H9 (cell line): ENCODE results near the gene PPARGC1A. TPM values are rescaled to one million over a fixed set of nuclear protein-coding genes. Genes with fewer than 3 reads are reported as not detected.

Source experiments
- DNase-seq: peaks from one replicate; pipeline ENCODE4 v3.0.0-alpha.2; 2017
- H2AFZ ChIP-seq: one replicate; pipeline ENCODE4 v1.6.1; 2013; ENCODE audit warnings: mild to moderate bottlenecking, low read length, control low read depth, moderate library complexity
- H2AK5ac ChIP-seq: 2 replicates; pipeline ENCODE4 v1.6.1; 2013; ENCODE audit warnings: low read length, control low read depth, mixed read lengths; ENCODE audit not compliant: insufficient read length
- H2BK120ac ChIP-seq: one replicate; pipeline ENCODE4 v1.6.1; 2013; ENCODE audit warnings: low read depth, mild to moderate bottlenecking, low read length, control low read depth, inconsistent platforms; ENCODE audit not compliant: poor library complexity, severe bottlenecking
- H2BK12ac ChIP-seq: 2 replicates; pipeline ENCODE4 v1.6.1; 2013; ENCODE audit warnings: low read length, control low read depth, mixed read lengths, low read depth; ENCODE audit not compliant: insufficient read length
- H2BK15ac ChIP-seq: 2 replicates; pipeline ENCODE4 v1.6.1; 2013; ENCODE audit warnings: low read depth, low read length, control low read depth
- H2BK20ac ChIP-seq: one replicate; pipeline ENCODE4 v1.6.1; 2013; ENCODE audit warnings: low read depth, mild to moderate bottlenecking, low read length, control low read depth, inconsistent platforms; ENCODE audit not compliant: poor library complexity, severe bottlenecking
- H2BK5ac ChIP-seq: 2 replicates; pipeline ENCODE4 v1.6.1; 2013; ENCODE audit warnings: low read length, control low read depth, mixed read lengths; ENCODE audit not compliant: insufficient read length
- H3K14ac ChIP-seq: 2 replicates; pipeline ENCODE4 v1.6.1; 2013; ENCODE audit warnings: low read length, control low read depth; ENCODE audit not compliant: insufficient read depth
- H3K18ac ChIP-seq: 2 replicates; pipeline ENCODE4 v1.6.1; 2013; ENCODE audit warnings: low read depth, mild to moderate bottlenecking, mixed read lengths, low read length, control low read depth; ENCODE audit not compliant: insufficient read length
- H3K23ac ChIP-seq: 2 replicates; pipeline ENCODE4 v1.6.1; 2013; ENCODE audit warnings: low read length, control low read depth, mixed read lengths, low read depth; ENCODE audit not compliant: insufficient read length
- H3K23me2 ChIP-seq: 2 replicates; pipeline ENCODE4 v1.6.1; 2013; ENCODE audit warnings: low read depth, mild to moderate bottlenecking, mixed read lengths, low read length, control low read depth; ENCODE audit not compliant: insufficient read length, poor library complexity, severe bottlenecking
- H3K27ac ChIP-seq: 2 replicates; pipeline ENCODE4 v1.5.1; 2013; ENCODE audit warnings: low read length, control low read depth, mixed read lengths, low read depth; ENCODE audit not compliant: insufficient read length
- H3K27me3 ChIP-seq: 2 replicates; pipeline ENCODE4 v1.6.1; 2013; ENCODE audit warnings: low read length, control low read depth, inconsistent platforms; ENCODE audit not compliant: insufficient read depth
- H3K4ac ChIP-seq: 2 replicates; pipeline ENCODE4 v1.6.1; 2013; ENCODE audit warnings: low read depth, mild to moderate bottlenecking, control low read depth, inconsistent platforms, low read length, moderate library complexity
- H3K4me1 ChIP-seq: 2 replicates; pipeline ENCODE4 v1.6.1; 2013; ENCODE audit warnings: low read length, control low read depth, inconsistent platforms; ENCODE audit not compliant: insufficient read depth
- H3K4me2 ChIP-seq: 2 replicates; pipeline ENCODE4 v1.6.1; 2013; ENCODE audit warnings: low read length, control low read depth, mixed read lengths; ENCODE audit not compliant: insufficient read length, insufficient read depth
- H3K56ac ChIP-seq: 2 replicates; pipeline ENCODE4 v1.6.1; 2013; ENCODE audit warnings: low read depth, mild to moderate bottlenecking, mixed read lengths, low read length, control low read depth; ENCODE audit not compliant: insufficient read length
- H3K79me1 ChIP-seq: 2 replicates; pipeline ENCODE4 v1.6.1; 2013; ENCODE audit warnings: low read depth, mild to moderate bottlenecking, moderate library complexity, low read length, control low read depth, inconsistent platforms; ENCODE audit not compliant: insufficient read depth, poor library complexity, severe bottlenecking
- H3K79me2 ChIP-seq: 2 replicates; pipeline ENCODE4 v1.6.1; 2013; ENCODE audit warnings: low read length, control low read depth, inconsistent platforms; ENCODE audit not compliant: insufficient read depth
- H3K9ac ChIP-seq: 2 replicates; pipeline ENCODE4 v1.6.1; 2013; ENCODE audit warnings: low read length, control low read depth, mixed read lengths; ENCODE audit not compliant: insufficient read length; ENCODE audit errors: extremely low read depth
- H3K9me3 ChIP-seq: one replicate; pipeline ENCODE4 v1.6.1; 2013; ENCODE audit warnings: low read depth, low read length, inconsistent platforms; ENCODE audit not compliant: control insufficient read depth
- H3T11ph ChIP-seq: one replicate; pipeline ENCODE4 v1.6.1; 2013; ENCODE audit warnings: mild to moderate bottlenecking, low read length, control low read depth, inconsistent platforms
- H4K20me1 ChIP-seq: one replicate; pipeline ENCODE4 v1.6.1; 2013; ENCODE audit not compliant: control insufficient read depth, insufficient read length, insufficient read depth
- H4K5ac ChIP-seq: 2 replicates; pipeline ENCODE4 v1.6.1; 2013; ENCODE audit warnings: low read depth, mild to moderate bottlenecking, mixed read lengths, low read length, control low read depth; ENCODE audit not compliant: insufficient read length
- H4K8ac ChIP-seq: replicated peaks from 2 replicates; pipeline ENCODE4 v1.6.1; 2013; ENCODE audit warnings: low read length, control low read depth, mixed read lengths, low read depth; ENCODE audit not compliant: insufficient read length
- H4K91ac ChIP-seq: 2 replicates; pipeline ENCODE4 v1.6.1; 2013; ENCODE audit warnings: low read depth, mild to moderate bottlenecking, moderate library complexity, mixed read lengths, low read length, control low read depth; ENCODE audit not compliant: insufficient read length
- H3K27ac Mint-ChIP-seq, 3 experiments: 2 replicates in 2 of 3; 3 replicates in 1 of 3; pipeline ENCODE4 v1.8.0; 2020 to 2021; ENCODE audit warnings: mixed read lengths in 3 of 3, mild to moderate bottlenecking in 1 of 3, moderate library complexity in 1 of 3
- H3K27me3 Mint-ChIP-seq: 2 replicates; pipeline ENCODE4 v1.8.0; 2021; ENCODE audit warnings: low read depth, mild to moderate bottlenecking, moderate library complexity, mixed read lengths
- H3K36me3 Mint-ChIP-seq, 3 experiments: 2 replicates in 2 of 3; 3 replicates in 1 of 3; pipeline ENCODE4 v1.8.0; 2020 to 2021; ENCODE audit warnings: low read depth in 3 of 3, mixed read lengths in 3 of 3; ENCODE audit not compliant: insufficient read depth in 1 of 3
- H3K4me1 Mint-ChIP-seq, 2 experiments: 2 replicates each; pipeline ENCODE4 v1.8.0; 2020; ENCODE audit warnings: mixed read lengths in 2 of 2
- H3K4me3 Mint-ChIP-seq, 2 experiments: 2 replicates in 1 of 2; 3 replicates in 1 of 2; pipeline ENCODE4 v1.8.0; 2020 to 2021; ENCODE audit warnings: mild to moderate bottlenecking in 2 of 2, mixed read lengths in 2 of 2, moderate library complexity in 1 of 2
- H3K9me3 Mint-ChIP-seq, 2 experiments: 2 replicates in 1 of 2; 3 replicates in 1 of 2; pipeline ENCODE4 v1.8.0; 2020; ENCODE audit warnings: mild to moderate bottlenecking in 2 of 2, mixed read lengths in 2 of 2, moderate library complexity in 1 of 2
- WGBS: extraction: QIAGEN DNeasy Blood & Tissue Kit; methylation state at CpG from one replicate; pipeline ENCODE4 v1.1.7; 2013; ENCODE audit warnings: missing lambda C conversion rate, low lambda C conversion rate, mixed read lengths; ENCODE audit not compliant: insufficient read length; ENCODE audit errors: extremely low coverage; 5-methylcytosine and 5-hydroxymethylcytosine counted together
- total RNA-seq: library from RNA; stranded (reverse); gene quantifications from 2 replicates; pipeline ENCODE4 v1.2.1, GENCODE V29; 2021
- TF ChIP-seq, protein P1 (sequence below): fragments of 200-600 bp; sonication (generic); conservative IDR thresholded peaks from 3 replicates; pipeline ENCODE4 v1.8.0; 2021; ENCODE audit warnings: antibody characterized with exemption, mild to moderate bottlenecking

PPARGC1A gene
- total RNA-seq, 1 experiment from 2014 or later, result 1.7 TPM

DNA sequence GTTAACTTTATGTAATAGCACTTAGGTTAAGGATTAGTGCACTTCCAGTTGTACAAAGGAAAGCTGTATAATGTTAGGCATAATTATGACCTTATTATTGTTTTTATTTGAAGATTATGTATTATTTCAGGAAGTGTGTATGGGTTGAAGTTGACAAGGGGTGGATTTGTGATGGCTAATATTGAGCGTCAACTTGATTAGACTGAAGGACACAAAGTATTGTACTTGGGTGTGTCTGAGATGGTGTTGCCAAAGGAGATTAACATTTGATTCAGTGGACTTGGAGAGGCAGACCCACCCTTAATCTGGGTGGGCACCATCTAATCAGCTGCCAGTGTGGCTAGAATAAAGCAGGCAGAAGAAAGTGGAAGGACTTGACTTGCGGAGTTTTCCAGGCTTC is 127.3 kb downstream of the PPARGC1A start:
- Histone ChIP-seq H3K79me2 (no peaks in the 10 kb centered on the region), H2BK120ac (no peak overlapping the region), H4K91ac (no peak overlapping the region), H2BK15ac (no peak overlapping the region), H4K5ac (no peak overlapping the region), H3K9ac (no peak overlapping the region), H2BK20ac (no peak overlapping the region), H3K4ac (no peak overlapping the region), H2AK5ac (no peak overlapping the region), H3K79me1 (no peaks in the 10 kb centered on the region), H2AFZ (no peak overlapping the region), H2BK5ac (no peak overlapping the region), H3K14ac (no peak overlapping the region), H3K18ac (no peak overlapping the region), H4K20me1 (no peaks in the 10 kb centered on the region), H3T11ph (no peak overlapping the region), H3K56ac (no peak overlapping the region), H2BK12ac (no peak overlapping the region), H4K8ac (no peak overlapping the region), H3K27me3 (no peaks in the 10 kb centered on the region), H3K27ac (no peak overlapping the region), H3K23me2 (no peaks in the 10 kb centered on the region), H3K4me1 (no peaks in the 10 kb centered on the region), H3K4me2 (no peak overlapping the region), H3K9me3 (no peaks in the 10 kb centered on the region), H3K23ac (no peak overlapping the region)
- Mint-ChIP-seq H3K36me3 (no peaks in the 10 kb centered on the region), H3K9me3 (0 out of 5 replicates have a peak, but pooled peaks cover 0 to 3% of the 10 kb centered on the region in 2 experiments), H3K27ac (no peak overlapping the region), H3K27me3 (no peaks in the 10 kb centered on the region), H3K4me1 (peaks cover 3 to 5% of the 10 kb centered on the region in 2 experiments; a peak in 2 of 4 replicates), H3K4me3 (no peak overlapping the region)
- TF ChIP-seq, protein P1, sequence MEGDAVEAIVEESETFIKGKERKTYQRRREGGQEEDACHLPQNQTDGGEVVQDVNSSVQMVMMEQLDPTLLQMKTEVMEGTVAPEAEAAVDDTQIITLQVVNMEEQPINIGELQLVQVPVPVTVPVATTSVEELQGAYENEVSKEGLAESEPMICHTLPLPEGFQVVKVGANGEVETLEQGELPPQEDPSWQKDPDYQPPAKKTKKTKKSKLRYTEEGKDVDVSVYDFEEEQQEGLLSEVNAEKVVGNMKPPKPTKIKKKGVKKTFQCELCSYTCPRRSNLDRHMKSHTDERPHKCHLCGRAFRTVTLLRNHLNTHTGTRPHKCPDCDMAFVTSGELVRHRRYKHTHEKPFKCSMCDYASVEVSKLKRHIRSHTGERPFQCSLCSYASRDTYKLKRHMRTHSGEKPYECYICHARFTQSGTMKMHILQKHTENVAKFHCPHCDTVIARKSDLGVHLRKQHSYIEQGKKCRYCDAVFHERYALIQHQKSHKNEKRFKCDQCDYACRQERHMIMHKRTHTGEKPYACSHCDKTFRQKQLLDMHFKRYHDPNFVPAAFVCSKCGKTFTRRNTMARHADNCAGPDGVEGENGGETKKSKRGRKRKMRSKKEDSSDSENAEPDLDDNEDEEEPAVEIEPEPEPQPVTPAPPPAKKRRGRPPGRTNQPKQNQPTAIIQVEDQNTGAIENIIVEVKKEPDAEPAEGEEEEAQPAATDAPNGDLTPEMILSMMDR, result no peak
- DNase-seq, result no peak
- WGBS, result no CpG with 5 or more reads among the region's 2 CpGs
